Measurements from ENCODE around the gene HECTD4.
A peak's percentile ranks its signal among the peaks of the same experiment; 100 is the strongest.
"Not testable (repeated sequence)": the region's sequence is repeated elsewhere in the genome, so short reads cannot be mapped to it uniquely, and the experiment has no call there.

The HECTD4 gene

GRCh38 chr12:112275207-112275606, 107.0 kb downstream of the HECTD4 start:
- H3K9me3 Mint-ChIP-seq = no peaks in the 10 kb centered on the region
- ATAC-seq (ENCODE audit: low read depth) (no peak), DNase-seq (ENCODE audit: low spot score in 2 of 2) (no peak)
- H3K4me1 Mint-ChIP-seq = no peaks in the 10 kb centered on the region
- H3K27me3 Mint-ChIP-seq = no peaks in the 10 kb centered on the region
- peaks cover 33% of the 10 kb centered on the region for H3K36me3 Mint-ChIP-seq
- no peak overlapping the region for H3K27ac Mint-ChIP-seq
- H3K4me3 Mint-ChIP-seq = no peak overlapping the region

- Mint-ChIP-seq H3K36me3 (peaks cover 32% of the 10 kb centered on the region), H3K27me3 (no peaks in the 10 kb centered on the region), H3K9me3 (no peaks in the 10 kb centered on the region), H3K4me3 (no peak overlapping the region), H3K4me1 (no peaks in the 10 kb centered on the region), H3K27ac (no peak overlapping the region)
- ATAC-seq (ENCODE audit: low read depth) = no peak
- no peak for DNase-seq (ENCODE audit: low spot score in 2 of 2)
Measured at GRCh38 chr12:112270673-112271072, 111.6 kb downstream of the HECTD4 start.

- DNase-seq (ENCODE audit: low spot score in 2 of 2) = no peak
- no peak overlapping the region for H3K27ac Mint-ChIP-seq
- H3K4me3 Mint-ChIP-seq = no peak overlapping the region
- no peaks in the 10 kb centered on the region for H3K9me3 Mint-ChIP-seq
- H3K36me3 Mint-ChIP-seq = peaks cover 26% of the 10 kb centered on the region
- H3K4me1 Mint-ChIP-seq = no peaks in the 10 kb centered on the region
- no peak for ATAC-seq (ENCODE audit: low read depth)
- no peaks in the 10 kb centered on the region for H3K27me3 Mint-ChIP-seq
Measured at GRCh38 chr12:112266473-112266872, 115.8 kb downstream of the HECTD4 start.

- peaks cover 23% of the 10 kb centered on the region for H3K36me3 Mint-ChIP-seq
- no peak overlapping the region for H3K27ac Mint-ChIP-seq
Measured at GRCh38 chr12:112261559-112261958, 120.7 kb downstream of the HECTD4 start.

GRCh38 chr12:112258926-112259325, 123.3 kb downstream of the HECTD4 start:
- H3K9me3 Mint-ChIP-seq = no peaks in the 10 kb centered on the region
- H3K36me3 Mint-ChIP-seq = peaks cover 24% of the 10 kb centered on the region
- H3K4me3 Mint-ChIP-seq = no peak overlapping the region
- no peak for DNase-seq (ENCODE audit: low spot score in 2 of 2)
- no peaks in the 10 kb centered on the region for H3K4me1 Mint-ChIP-seq
- ATAC-seq (ENCODE audit: low read depth) = no peak
- no peaks in the 10 kb centered on the region for H3K27me3 Mint-ChIP-seq
- H3K27ac Mint-ChIP-seq = no peak overlapping the region

More at GRCh38 chr12:112261559-112261958, 120.7 kb downstream of the HECTD4 start:
- H3K4me1 Mint-ChIP-seq = no peaks in the 10 kb centered on the region
- ATAC-seq (ENCODE audit: low read depth) (no peak), DNase-seq (ENCODE audit: low spot score in 2 of 2) (no peak)
- H3K27me3 Mint-ChIP-seq = no peaks in the 10 kb centered on the region
- H3K4me3 Mint-ChIP-seq = no peak overlapping the region
- no peaks in the 10 kb centered on the region for H3K9me3 Mint-ChIP-seq

- H3K9me3 Mint-ChIP-seq = no peaks in the 10 kb centered on the region
- H3K36me3 Mint-ChIP-seq = peaks cover 32% of the 10 kb centered on the region
Measured at GRCh38 chr12:112256780-112257179, 125.5 kb downstream of the HECTD4 start.

GRCh38 chr12:112252184-112252583, 130.0 kb downstream of the HECTD4 start:
- no peaks in the 10 kb centered on the region for H3K4me1 Mint-ChIP-seq
- peaks cover 25% of the 10 kb centered on the region for H3K36me3 Mint-ChIP-seq
- H3K27me3 Mint-ChIP-seq = no peaks in the 10 kb centered on the region
- no peak for ATAC-seq (ENCODE audit: low read depth)
- H3K4me3 Mint-ChIP-seq = no peak overlapping the region
- H3K27ac Mint-ChIP-seq = no peak overlapping the region
- no peaks in the 10 kb centered on the region for H3K9me3 Mint-ChIP-seq
- DNase-seq (ENCODE audit: low spot score in 2 of 2) = no peak

More at GRCh38 chr12:112256780-112257179, 125.5 kb downstream of the HECTD4 start:
- H3K27me3 Mint-ChIP-seq = no peaks in the 10 kb centered on the region
- H3K4me3 Mint-ChIP-seq = no peak overlapping the region
- DNase-seq (ENCODE audit: low spot score in 2 of 2) = no peak
- no peaks in the 10 kb centered on the region for H3K4me1 Mint-ChIP-seq
- H3K27ac Mint-ChIP-seq = no peak overlapping the region
- no peak for ATAC-seq (ENCODE audit: low read depth)

- peaks cover 10% of the 10 kb centered on the region for H3K36me3 Mint-ChIP-seq
- ATAC-seq (ENCODE audit: low read depth); H3K27ac Mint-ChIP-seq: not testable (repeated sequence)
Measured at GRCh38 chr12:112244902-112245301, 137.3 kb downstream of the HECTD4 start.

GRCh38 chr12:112243255-112244110, 138.7 kb downstream of the HECTD4 start:
- H3K4me3 Mint-ChIP-seq = no peak overlapping the region
- H3K27me3 Mint-ChIP-seq = no peaks in the 10 kb centered on the region
- no peak overlapping the region for H3K27ac Mint-ChIP-seq
- no peak for ATAC-seq (ENCODE audit: low read depth)
- H3K9me3 Mint-ChIP-seq = no peaks in the 10 kb centered on the region
- peaks cover 15% of the 10 kb centered on the region for H3K36me3 Mint-ChIP-seq
- no peaks in the 10 kb centered on the region for H3K4me1 Mint-ChIP-seq
- no peak for DNase-seq (ENCODE audit: low spot score in 2 of 2)

More at GRCh38 chr12:112244902-112245301, 137.3 kb downstream of the HECTD4 start:
- not testable (repeated sequence) for DNase-seq (ENCODE audit: low spot score in 2 of 2); H3K9me3 Mint-ChIP-seq; H3K4me3 Mint-ChIP-seq; H3K27me3 Mint-ChIP-seq; H3K4me1 Mint-ChIP-seq

GRCh38 chr12:112241176-112241575, 141.1 kb downstream of the HECTD4 start:
- no peaks in the 10 kb centered on the region for H3K27me3 Mint-ChIP-seq
- no peak overlapping the region for H3K4me3 Mint-ChIP-seq
- H3K4me1 Mint-ChIP-seq = no peaks in the 10 kb centered on the region
- no peaks in the 10 kb centered on the region for H3K9me3 Mint-ChIP-seq
- H3K36me3 Mint-ChIP-seq = peaks cover 14% of the 10 kb centered on the region
- no peak for ATAC-seq (ENCODE audit: low read depth)
- no peak for DNase-seq (ENCODE audit: low spot score in 2 of 2)
- no peak overlapping the region for H3K27ac Mint-ChIP-seq

- H3K36me3 Mint-ChIP-seq = peaks cover 19% of the 10 kb centered on the region
- H3K4me1 Mint-ChIP-seq = no peaks in the 10 kb centered on the region
- ATAC-seq (ENCODE audit: low read depth) (peak; percentile 29), DNase-seq (ENCODE audit: low spot score in 2 of 2) (no peak)
- H3K27ac Mint-ChIP-seq = no peak overlapping the region
- H3K27me3 Mint-ChIP-seq = no peaks in the 10 kb centered on the region
- H3K9me3 Mint-ChIP-seq = no peaks in the 10 kb centered on the region
- H3K4me3 Mint-ChIP-seq = no peak overlapping the region
Measured at GRCh38 chr12:112239881-112240280, 142.3 kb downstream of the HECTD4 start.

GRCh38 chr12:112239020-112239419, 143.2 kb downstream of the HECTD4 start:
- Mint-ChIP-seq H3K4me1 (no peaks in the 10 kb centered on the region), H3K4me3 (no peak overlapping the region), H3K27ac (no peak overlapping the region), H3K36me3 (peaks cover 23% of the 10 kb centered on the region), H3K27me3 (no peaks in the 10 kb centered on the region), H3K9me3 (no peaks in the 10 kb centered on the region)
- ATAC-seq (ENCODE audit: low read depth) = no peak
- DNase-seq (ENCODE audit: low spot score in 2 of 2) = no peak

- no peaks in the 10 kb centered on the region for H3K9me3 Mint-ChIP-seq
- no peak for ATAC-seq (ENCODE audit: low read depth)
- DNase-seq (ENCODE audit: low spot score in 2 of 2) = no peak
- H3K4me1 Mint-ChIP-seq = no peaks in the 10 kb centered on the region
- no peak overlapping the region for H3K27ac Mint-ChIP-seq
- H3K4me3 Mint-ChIP-seq = no peak overlapping the region
- H3K27me3 Mint-ChIP-seq = no peaks in the 10 kb centered on the region
- peaks cover 20% of the 10 kb centered on the region for H3K36me3 Mint-ChIP-seq
Measured at GRCh38 chr12:112238441-112238840, 143.8 kb downstream of the HECTD4 start.

- no peaks in the 10 kb centered on the region for H3K9me3 Mint-ChIP-seq
- DNase-seq (ENCODE audit: low spot score in 2 of 2) = no peak
Measured at GRCh38 chr12:112236786-112237185, 145.4 kb downstream of the HECTD4 start.

GRCh38 chr12:112236386-112236785, 145.8 kb downstream of the HECTD4 start:
- Mint-ChIP-seq H3K9me3 (no peaks in the 10 kb centered on the region), H3K36me3 (peaks cover 23% of the 10 kb centered on the region), H3K27me3 (no peaks in the 10 kb centered on the region), H3K4me1 (no peaks in the 10 kb centered on the region), H3K4me3 (no peak overlapping the region), H3K27ac (no peak overlapping the region)
- no peak for DNase-seq (ENCODE audit: low spot score in 2 of 2)
- no peak for ATAC-seq (ENCODE audit: low read depth)

More at GRCh38 chr12:112236786-112237185, 145.4 kb downstream of the HECTD4 start:
- no peak overlapping the region for H3K4me3 Mint-ChIP-seq
- H3K4me1 Mint-ChIP-seq = no peaks in the 10 kb centered on the region
- H3K36me3 Mint-ChIP-seq = peaks cover 23% of the 10 kb centered on the region
- H3K27me3 Mint-ChIP-seq = no peaks in the 10 kb centered on the region
- no peak for ATAC-seq (ENCODE audit: low read depth)
- H3K27ac Mint-ChIP-seq = no peak overlapping the region

Data from memory B cell (primary cell).